ENCODE measurements around the gene GLIS1.

Gene GLIS1

GRCh38 chr1:53693773-53694717 lies 44.9 kb downstream of the GLIS1 start:
- no peak for DNase-seq (ENCODE audit: low read depth)

GRCh38 chr1:53693339-53693738 lies 45.6 kb downstream of the GLIS1 start:
- no peak for DNase-seq (ENCODE audit: low read depth)

GRCh38 chr1:53691326-53691725 lies 47.6 kb downstream of the GLIS1 start:
- no peak for DNase-seq (ENCODE audit: low read depth)

- DNase-seq (ENCODE audit: low read depth): no peak
Observed at GRCh38 chr1:53690411-53690810, 48.6 kb downstream of the GLIS1 start.

- no peak for DNase-seq (ENCODE audit: low read depth)
Observed at GRCh38 chr1:53689736-53690326, 49.1 kb downstream of the GLIS1 start.

- DNase-seq (ENCODE audit: low read depth): no peak
Observed at GRCh38 chr1:53689223-53689622, 49.7 kb downstream of the GLIS1 start.

- DNase-seq (ENCODE audit: low read depth): no peak
Observed at GRCh38 chr1:53688381-53689102, 50.4 kb downstream of the GLIS1 start.

GRCh38 chr1:53687901-53688300 lies 51.1 kb downstream of the GLIS1 start:
- no peak for DNase-seq (ENCODE audit: low read depth)

- no peak for DNase-seq (ENCODE audit: low read depth)
Observed at GRCh38 chr1:53687426-53687825, 51.5 kb downstream of the GLIS1 start.

- DNase-seq (ENCODE audit: low read depth): no peak
Observed at GRCh38 chr1:53686965-53687267, 52.0 kb downstream of the GLIS1 start.

- no peak for DNase-seq (ENCODE audit: low read depth)
Observed at GRCh38 chr1:53686091-53686964, 52.6 kb downstream of the GLIS1 start.

- DNase-seq (ENCODE audit: low read depth): no peak
Observed at GRCh38 chr1:53685272-53686051, 53.5 kb downstream of the GLIS1 start.

GRCh38 chr1:53684741-53685140 lies 54.2 kb downstream of the GLIS1 start:
- DNase-seq (ENCODE audit: low read depth): no peak

GRCh38 chr1:53683986-53684740 lies 54.8 kb downstream of the GLIS1 start:
- DNase-seq (ENCODE audit: low read depth): no peak

GRCh38 chr1:53682881-53683280 lies 56.1 kb downstream of the GLIS1 start:
- no peak for DNase-seq (ENCODE audit: low read depth)

- DNase-seq (ENCODE audit: low read depth): no peak
Observed at GRCh38 chr1:53681977-53682685, 56.8 kb downstream of the GLIS1 start.

GRCh38 chr1:53681351-53681976 lies 57.5 kb downstream of the GLIS1 start:
- DNase-seq (ENCODE audit: low read depth): no peak

- DNase-seq (ENCODE audit: low read depth): no peak
Observed at GRCh38 chr1:53680868-53681267, 58.1 kb downstream of the GLIS1 start.

Data from fibroblast of the conjunctiva (primary cell).